ENCODE results near the gene GOLGA7B.

GRCh38 chr10:97891497-97892167 is 42.0 kb downstream of the GOLGA7B start:
- no peak for TF ChIP-seq CTCF (IDR thresholded peaks at IDR 0.05)
- no peak for TF ChIP-seq POLR2A (IDR thresholded peaks at IDR 0.05)
- TF ChIP-seq EP300 (IDR thresholded peaks at IDR 0.05; ENCODE audit: low read depth) = no peak
- no peak for TF ChIP-seq POLR2AphosphoS5 (IDR thresholded peaks at IDR 0.05)

Data from transverse colon (tissue), 4 donors.